Measurements from ENCODE around the gene MCM3AP. TPM values are rescaled to one million over a fixed set of nuclear protein-coding genes. Genes with fewer than 3 reads are reported as not detected.
"Not testable (repeated sequence)": the region's sequence is repeated elsewhere in the genome, so short reads cannot be mapped to it uniquely, and the experiment has no call there.

MCM3AP gene
- total RNA-seq, 1 donor from 2014 or later: 72.4 TPM

DNA sequence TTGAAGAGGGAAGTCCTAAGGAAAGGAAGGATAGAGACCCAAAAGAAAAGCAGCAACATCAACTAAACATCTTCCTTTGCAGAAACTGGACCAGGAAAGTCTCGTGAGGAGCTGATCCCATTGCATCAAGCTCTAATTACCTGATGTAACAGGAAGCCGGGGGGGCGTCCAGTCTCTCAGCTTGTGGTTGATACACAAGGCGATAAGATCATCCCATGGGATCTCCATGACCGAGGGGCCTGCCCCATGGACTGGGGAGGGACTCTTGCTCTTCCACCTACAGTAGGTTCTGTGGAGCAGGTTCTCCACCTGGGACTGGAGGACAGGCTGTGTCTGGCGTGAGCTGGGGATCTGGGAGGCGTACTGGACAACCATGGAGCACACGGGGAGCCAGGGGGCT lies 42.1 kb downstream of the MCM3AP start:
- peaks cover 22% of the 10 kb centered on the region for H3K36me3 ChIP-seq
- Mint-ChIP-seq H3K27ac (no peak overlapping the region), H3K9me3 (no peaks in the 10 kb centered on the region), H3K4me3 (no peak overlapping the region), H3K27me3 (ENCODE audit: insufficient read depth, low read depth) (peaks cover 3% of the 10 kb centered on the region), H3K4me1 (no peaks in the 10 kb centered on the region), H3K36me3 (peaks cover 54% of the 10 kb centered on the region)
- H3K27ac ChIP-seq: no peak overlapping the region
- H2AFZ ChIP-seq (replicated peaks): no peak overlapping the region
- no peak overlapping the region for H3K4me3 ChIP-seq
- H4K20me1 ChIP-seq (ENCODE audit: low read depth): no peaks in the 10 kb centered on the region
- no peak for DNase-seq (ENCODE audit: low spot score)
- no peak overlapping the region for H3K9ac ChIP-seq
- no peaks in the 10 kb centered on the region for H3F3A ChIP-seq (ENCODE audit: low read depth)
- no peaks in the 10 kb centered on the region for H3K27me3 ChIP-seq
- TF ChIP-seq, protein P1, sequence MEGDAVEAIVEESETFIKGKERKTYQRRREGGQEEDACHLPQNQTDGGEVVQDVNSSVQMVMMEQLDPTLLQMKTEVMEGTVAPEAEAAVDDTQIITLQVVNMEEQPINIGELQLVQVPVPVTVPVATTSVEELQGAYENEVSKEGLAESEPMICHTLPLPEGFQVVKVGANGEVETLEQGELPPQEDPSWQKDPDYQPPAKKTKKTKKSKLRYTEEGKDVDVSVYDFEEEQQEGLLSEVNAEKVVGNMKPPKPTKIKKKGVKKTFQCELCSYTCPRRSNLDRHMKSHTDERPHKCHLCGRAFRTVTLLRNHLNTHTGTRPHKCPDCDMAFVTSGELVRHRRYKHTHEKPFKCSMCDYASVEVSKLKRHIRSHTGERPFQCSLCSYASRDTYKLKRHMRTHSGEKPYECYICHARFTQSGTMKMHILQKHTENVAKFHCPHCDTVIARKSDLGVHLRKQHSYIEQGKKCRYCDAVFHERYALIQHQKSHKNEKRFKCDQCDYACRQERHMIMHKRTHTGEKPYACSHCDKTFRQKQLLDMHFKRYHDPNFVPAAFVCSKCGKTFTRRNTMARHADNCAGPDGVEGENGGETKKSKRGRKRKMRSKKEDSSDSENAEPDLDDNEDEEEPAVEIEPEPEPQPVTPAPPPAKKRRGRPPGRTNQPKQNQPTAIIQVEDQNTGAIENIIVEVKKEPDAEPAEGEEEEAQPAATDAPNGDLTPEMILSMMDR (IDR thresholded peaks at IDR 0.05): no peak
- TF ChIP-seq EZH2phosphoT487 (IDR thresholded peaks at IDR 0.05) (no peak), EZH2 (IDR thresholded peaks at IDR 0.05) (no peak)
- H3K4me1 ChIP-seq: no peaks in the 10 kb centered on the region
- no peaks in the 10 kb centered on the region for H3K9me3 ChIP-seq (ENCODE audit: low read depth)
- H3K4me2 ChIP-seq: no peak overlapping the region
- H3K79me2 ChIP-seq (ENCODE audit: low read depth): no peaks in the 10 kb centered on the region

DNA sequence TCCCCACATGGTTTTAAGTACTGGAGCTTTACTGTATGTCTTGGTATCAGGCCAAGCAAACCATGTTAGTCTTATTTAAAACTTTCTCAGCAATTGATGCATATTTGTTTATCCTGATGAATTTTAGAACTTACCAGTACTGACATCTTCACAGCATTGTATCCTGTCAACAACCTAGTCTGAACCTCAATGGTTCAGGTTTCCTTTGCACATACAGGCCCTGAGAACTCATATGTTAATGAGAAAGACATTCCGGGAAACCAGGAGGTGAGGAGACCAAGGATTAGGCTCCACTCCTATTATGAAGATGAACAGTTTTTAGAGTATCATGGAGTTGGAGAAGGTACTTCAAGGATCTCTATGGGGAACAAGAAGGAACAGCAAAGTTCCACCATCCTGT lies 43.8 kb downstream of the MCM3AP start:
- H3K9me3 Mint-ChIP-seq; H4K20me1 ChIP-seq (ENCODE audit: low read depth); H3K4me2 ChIP-seq; H2AFZ ChIP-seq (replicated peaks); H3F3A ChIP-seq (ENCODE audit: low read depth); H3K9ac ChIP-seq; H3K4me3 Mint-ChIP-seq; H3K4me1 Mint-ChIP-seq; H3K9me3 ChIP-seq (ENCODE audit: low read depth); H3K27ac Mint-ChIP-seq; DNase-seq (ENCODE audit: low spot score); H3K79me2 ChIP-seq (ENCODE audit: low read depth); H3K27me3 Mint-ChIP-seq (ENCODE audit: insufficient read depth, low read depth); H3K4me1 ChIP-seq; H3K4me3 ChIP-seq; H3K27ac ChIP-seq; H3K27me3 ChIP-seq: not testable (repeated sequence)
- H3K36me3 ChIP-seq: peaks cover 24% of the 10 kb centered on the region
- H3K36me3 Mint-ChIP-seq: peaks cover 54% of the 10 kb centered on the region

DNA sequence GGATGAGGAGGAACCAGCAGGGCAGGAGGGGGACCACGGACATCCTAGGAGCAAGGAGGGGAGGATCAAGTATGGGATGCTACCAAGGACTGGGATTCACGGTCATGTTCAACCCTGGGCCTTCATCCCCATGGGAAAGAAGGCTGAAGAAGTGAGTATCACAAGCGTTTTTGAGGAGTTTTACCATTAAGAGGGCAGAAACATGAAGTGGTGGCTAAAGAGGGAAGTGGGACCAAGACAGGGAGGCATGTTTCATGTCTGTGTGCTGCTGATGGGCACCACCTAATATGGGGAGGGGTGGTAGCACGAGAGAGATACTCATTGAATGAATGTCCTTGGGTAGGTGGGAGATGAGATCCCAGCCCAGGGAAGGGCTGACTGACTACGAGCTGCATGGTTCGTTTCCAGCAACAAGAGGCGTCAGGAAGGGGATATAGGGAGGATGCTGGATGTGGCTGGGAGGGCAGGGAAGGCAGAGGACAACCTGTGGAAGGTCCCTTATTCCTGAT lies 45.5 kb downstream of the MCM3AP start:
- no peak for DNase-seq (ENCODE audit: low spot score)
- H3K27me3 ChIP-seq: no peaks in the 10 kb centered on the region
- H3K9ac ChIP-seq: no peak overlapping the region
- peaks cover 22% of the 10 kb centered on the region for H3K36me3 ChIP-seq
- H3K27ac Mint-ChIP-seq: no peak overlapping the region
- H3K79me2 ChIP-seq (ENCODE audit: low read depth): no peaks in the 10 kb centered on the region
- no peaks in the 10 kb centered on the region for H3K4me1 Mint-ChIP-seq
- H3K4me2 ChIP-seq: no peak overlapping the region
- H3F3A ChIP-seq (ENCODE audit: low read depth): no peaks in the 10 kb centered on the region
- H3K36me3 Mint-ChIP-seq: peaks cover 61% of the 10 kb centered on the region
- no peak overlapping the region for H2AFZ ChIP-seq (replicated peaks)
- H3K4me1 ChIP-seq: no peaks in the 10 kb centered on the region
- H3K27ac ChIP-seq: no peak overlapping the region
- H3K27me3 Mint-ChIP-seq (ENCODE audit: insufficient read depth, low read depth): no peaks in the 10 kb centered on the region
- no peak overlapping the region for H3K4me3 Mint-ChIP-seq
- H3K9me3 Mint-ChIP-seq: peaks cover under 1% of the 10 kb centered on the region
- TF ChIP-seq, protein P1 (IDR thresholded peaks at IDR 0.05): no peak
- no peak for TF ChIP-seq EZH2phosphoT487 (IDR thresholded peaks at IDR 0.05)
- TF ChIP-seq EZH2 (IDR thresholded peaks at IDR 0.05): no peak
- no peak overlapping the region for H3K4me3 ChIP-seq
- no peaks in the 10 kb centered on the region for H3K9me3 ChIP-seq (ENCODE audit: low read depth)
- no peaks in the 10 kb centered on the region for H4K20me1 ChIP-seq (ENCODE audit: low read depth)

DNA sequence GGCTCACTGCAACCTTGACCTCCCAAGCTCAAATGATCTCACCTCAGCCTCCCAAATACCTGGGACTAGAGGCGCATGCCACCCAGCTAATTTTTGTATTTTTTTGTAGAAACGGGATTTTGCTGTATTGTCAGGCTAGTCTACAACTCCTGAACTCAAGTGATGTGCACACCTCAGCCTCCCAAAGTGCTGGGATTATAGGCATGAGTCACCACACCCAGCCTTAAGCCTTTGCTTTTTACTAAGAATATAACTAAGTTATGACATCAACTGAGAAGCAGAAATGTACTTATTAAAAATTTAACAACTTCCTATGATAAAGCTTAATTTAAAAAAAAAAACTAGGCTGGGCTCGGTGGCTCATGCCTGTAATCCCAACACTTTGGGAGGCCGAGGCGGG lies 47.9 kb downstream of the MCM3AP start:
- H3K9me3 ChIP-seq (ENCODE audit: low read depth): no peaks in the 10 kb centered on the region
- no peaks in the 10 kb centered on the region for H4K20me1 ChIP-seq (ENCODE audit: low read depth)
- H3K27me3 ChIP-seq: no peaks in the 10 kb centered on the region
- H3K4me3 ChIP-seq: no peak overlapping the region
- H3K4me2 ChIP-seq: no peak overlapping the region
- Mint-ChIP-seq H3K4me3 (no peak overlapping the region), H3K27ac (no peak overlapping the region), H3K27me3 (ENCODE audit: insufficient read depth, low read depth) (peaks cover 3% of the 10 kb centered on the region), H3K36me3 (peaks cover 69% of the 10 kb centered on the region), H3K4me1 (no peaks in the 10 kb centered on the region), H3K9me3 (peaks cover 21% of the 10 kb centered on the region)
- no peaks in the 10 kb centered on the region for H3K79me2 ChIP-seq (ENCODE audit: low read depth)
- no peak overlapping the region for H2AFZ ChIP-seq (replicated peaks)
- TF ChIP-seq, protein P1 (IDR thresholded peaks at IDR 0.05): no peak
- TF ChIP-seq EZH2 (IDR thresholded peaks at IDR 0.05) (no peak), EZH2phosphoT487 (IDR thresholded peaks at IDR 0.05) (no peak)
- no peak overlapping the region for H3K27ac ChIP-seq
- H3K4me1 ChIP-seq: no peaks in the 10 kb centered on the region
- peaks cover 23% of the 10 kb centered on the region for H3K36me3 ChIP-seq
- H3K9ac ChIP-seq: no peak overlapping the region
- no peaks in the 10 kb centered on the region for H3F3A ChIP-seq (ENCODE audit: low read depth)
- no peak for DNase-seq (ENCODE audit: low spot score)
